ENCODE data around the gene TCF25.
"Not testable (repeated sequence)": the region's sequence is repeated elsewhere in the genome, so short reads cannot be mapped to it uniquely, and the experiment has no call there.

Gene TCF25

GRCh38 chr16:89879123-89879522, 5.7 kb downstream of the TCF25 start:
- DNase-seq (ENCODE audit: low read depth in 2 of 3, low spot score in 2 of 3): not testable (repeated sequence)

- DNase-seq (ENCODE audit: low read depth in 2 of 3, low spot score in 2 of 3): no peak
These were observed 7.3 kb downstream of the TCF25 start for GRCh38 chr16:89880477-89881367.

DNA sequence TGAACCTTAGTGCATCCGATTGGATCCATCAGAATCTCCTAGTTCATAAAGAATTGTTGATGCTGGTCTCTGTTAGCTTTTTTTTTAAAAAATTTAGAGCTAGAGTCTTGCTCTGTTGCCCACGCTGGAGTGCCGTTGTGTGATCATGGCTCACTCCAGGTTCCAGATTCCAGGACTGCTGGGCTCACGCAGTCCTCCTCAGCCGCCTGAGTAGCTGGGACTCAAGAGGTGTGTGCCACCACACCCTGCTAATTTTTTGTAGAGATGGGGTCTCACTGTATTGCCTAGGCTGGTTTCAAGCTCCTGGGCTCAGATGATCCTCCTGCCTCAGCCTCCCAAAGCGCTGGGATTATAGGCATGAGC, 8.0 kb downstream of the TCF25 start:
- no peak for DNase-seq (ENCODE audit: low read depth in 2 of 3, low spot score in 2 of 3)

GRCh38 chr16:89883346-89884040, 10.1 kb downstream of the TCF25 start:
- no peak for DNase-seq (ENCODE audit: low read depth in 2 of 3, low spot score in 2 of 3)

GRCh38 chr16:89884041-89884421, 10.6 kb downstream of the TCF25 start:
- no peak for DNase-seq (ENCODE audit: low read depth in 2 of 3, low spot score in 2 of 3)

GRCh38 chr16:89887243-89887642, 13.9 kb downstream of the TCF25 start:
- no peak for DNase-seq (ENCODE audit: low read depth in 2 of 3, low spot score in 2 of 3)

DNA sequence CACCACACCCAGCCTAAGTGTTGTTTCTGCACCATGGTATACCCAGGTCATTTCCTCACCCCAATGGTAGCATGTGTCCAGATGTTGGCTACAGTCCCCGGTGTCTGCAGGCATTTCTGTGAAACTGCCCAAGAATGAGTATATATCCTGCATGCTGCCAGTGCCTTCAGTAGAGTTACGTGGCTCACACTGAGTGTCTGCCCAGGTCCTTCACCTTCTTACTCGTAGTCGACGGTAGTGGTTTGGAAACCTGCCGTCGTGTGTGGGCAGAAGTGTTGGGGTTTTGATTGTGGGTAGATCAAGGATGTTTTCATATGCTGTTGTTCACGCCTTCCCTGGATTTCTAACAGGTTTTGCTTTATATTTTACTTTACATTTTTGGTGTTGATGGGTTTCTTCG, 16.8 kb downstream of the TCF25 start:
- DNase-seq (ENCODE audit: low read depth in 2 of 3, low spot score in 2 of 3): no peak

DNA sequence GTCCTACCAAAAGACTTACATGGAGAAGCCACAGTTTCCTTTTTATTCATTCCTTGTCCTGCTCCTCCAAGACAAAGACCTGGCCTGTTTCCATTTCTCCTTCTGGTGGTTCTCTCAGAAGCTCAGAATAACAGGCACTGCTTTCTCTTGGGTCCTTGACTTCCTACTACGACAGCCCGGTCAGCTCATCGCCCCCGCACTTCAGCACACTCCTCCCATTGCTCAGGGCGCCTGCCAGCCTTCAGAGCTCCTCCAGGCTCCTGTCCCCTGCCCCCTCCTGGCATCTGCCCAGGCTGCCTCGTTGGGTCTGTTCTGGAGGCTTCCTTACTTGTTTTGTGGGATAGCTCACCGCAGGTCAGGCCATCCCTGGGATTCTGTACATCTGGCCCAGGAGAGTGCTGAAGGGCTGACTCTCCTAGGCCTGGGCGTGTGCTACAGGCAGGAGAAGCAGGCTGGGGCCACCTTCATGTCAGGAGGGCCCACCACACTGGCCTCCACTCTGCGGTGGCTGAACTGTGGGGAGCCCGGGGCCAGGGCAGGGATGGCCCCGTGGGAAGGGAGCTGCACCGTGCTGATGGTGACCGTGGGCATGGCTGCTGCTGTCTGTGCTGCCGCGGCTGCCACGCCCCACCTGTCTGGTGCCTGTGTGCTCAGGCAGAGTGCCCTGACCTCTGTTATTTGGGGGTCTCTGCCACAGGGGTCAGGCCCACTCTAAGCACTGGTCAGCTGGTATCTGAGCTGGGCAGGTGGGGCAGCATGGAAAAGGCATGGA, 17.7 kb downstream of the TCF25 start:
- DNase-seq (ENCODE audit: low read depth in 2 of 3, low spot score in 2 of 3): no peak

DNA sequence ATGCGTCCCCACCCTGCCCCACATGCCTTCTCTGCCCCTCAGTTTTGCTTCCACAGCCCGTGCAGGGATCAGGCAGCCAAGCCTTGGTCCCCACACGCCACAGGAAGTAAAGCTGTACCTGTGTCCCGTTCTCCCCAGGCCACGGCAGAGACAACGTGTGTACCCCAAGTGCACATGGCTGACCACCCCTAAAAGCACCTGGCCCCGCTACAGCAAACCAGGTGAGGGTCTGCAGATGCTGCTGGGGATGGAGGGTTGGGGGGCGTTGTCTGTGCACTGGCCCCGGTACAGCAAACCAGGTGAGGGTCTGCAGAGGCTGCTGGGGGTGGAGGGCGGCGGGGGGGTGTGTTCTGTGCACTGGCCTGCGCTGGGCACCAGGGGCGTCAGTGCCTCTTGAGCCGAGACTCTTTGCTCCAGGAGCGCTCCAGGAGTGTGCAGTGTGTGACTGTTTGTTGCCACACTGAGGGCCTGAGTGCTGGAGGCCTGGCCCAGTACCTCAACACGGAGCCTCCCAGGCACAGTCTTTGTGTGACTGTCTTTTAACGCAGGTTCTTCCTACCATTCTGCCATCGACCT, 18.8 kb downstream of the TCF25 start:
- DNase-seq (ENCODE audit: low read depth in 2 of 3, low spot score in 2 of 3): no peak

- no peak for DNase-seq (ENCODE audit: low read depth in 2 of 3, low spot score in 2 of 3)
These were observed 19.2 kb downstream of the TCF25 start for GRCh38 chr16:89892635-89893034.

- no peak for DNase-seq (ENCODE audit: low read depth in 2 of 3, low spot score in 2 of 3)
These were observed 20.5 kb downstream of the TCF25 start for GRCh38 chr16:89893642-89894548.

GRCh38 chr16:89895482-89896250, 22.3 kb downstream of the TCF25 start:
- no peak for DNase-seq (ENCODE audit: low read depth in 2 of 3, low spot score in 2 of 3)

- DNase-seq (ENCODE audit: low read depth in 2 of 3, low spot score in 2 of 3): no peak
These were observed 23.8 kb downstream of the TCF25 start for GRCh38 chr16:89897204-89897603.

DNA sequence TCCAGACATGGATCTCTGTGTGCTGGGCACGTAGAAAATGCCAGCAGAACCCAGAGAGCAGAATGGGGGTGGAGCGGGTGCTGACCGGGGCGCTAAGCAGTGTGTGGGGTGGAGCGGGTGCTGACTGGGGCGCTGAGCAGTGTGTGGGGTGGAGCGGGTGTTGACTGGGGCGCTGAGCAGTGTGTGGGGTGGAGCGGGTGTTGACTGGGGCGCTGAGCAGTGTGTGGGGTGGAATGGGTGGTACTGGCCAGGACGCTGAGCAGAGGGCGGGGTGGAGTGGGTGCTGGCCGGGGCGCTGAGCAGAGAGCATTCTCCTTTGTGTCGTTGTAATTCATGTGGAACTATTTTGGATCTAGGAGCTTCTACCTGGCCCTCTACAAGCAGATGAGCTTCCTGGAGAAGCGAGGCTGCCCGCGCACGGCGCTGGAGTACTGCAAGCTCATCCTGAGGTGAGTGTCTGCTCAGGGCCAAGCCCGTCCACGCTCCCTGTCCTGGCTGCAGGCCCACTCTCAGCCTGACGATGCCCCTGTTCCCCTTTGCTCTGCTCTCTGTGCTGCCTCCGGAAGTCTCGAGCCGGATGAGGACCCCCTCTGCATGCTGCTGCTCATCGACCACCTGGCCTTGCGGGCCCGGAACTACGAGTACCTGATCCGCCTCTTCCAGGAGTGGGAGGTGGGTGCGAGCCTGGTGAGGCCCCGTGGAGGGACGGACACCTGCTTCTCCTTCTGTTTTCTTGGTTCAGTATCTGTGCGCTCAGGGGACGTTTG, 25.0 kb downstream of the TCF25 start:
- no peak for DNase-seq (ENCODE audit: low read depth in 2 of 3, low spot score in 2 of 3)

GRCh38 chr16:89899879-89900481, 26.6 kb downstream of the TCF25 start:
- no peak for DNase-seq (ENCODE audit: low read depth in 2 of 3, low spot score in 2 of 3)

GRCh38 chr16:89900885-89901284, 27.5 kb downstream of the TCF25 start:
- no peak for DNase-seq (ENCODE audit: low read depth in 2 of 3, low spot score in 2 of 3)

GRCh38 chr16:89902980-89903379, 29.6 kb downstream of the TCF25 start:
- no peak for DNase-seq (ENCODE audit: low read depth in 2 of 3, low spot score in 2 of 3)

GRCh38 chr16:89903908-89904515, 30.6 kb downstream of the TCF25 start:
- DNase-seq (ENCODE audit: low read depth in 2 of 3, low spot score in 2 of 3): no peak
